Hematopoietic multipotent progenitor cell treated with erythropoietin and hydrocortisone succinate and interleukin-3 and kit ligand, for 6 days (in vitro differentiated cells): ENCODE measurements around the gene TM6SF1.
"Not testable (repeated sequence)": the region's sequence is repeated elsewhere in the genome, so short reads cannot be mapped to it uniquely, and the experiment has no call there.

ENCODE experiments used
- DNase-seq: peaks from one replicate; pipeline ENCODE4 v3.0.0-alpha.2; 2015

The TM6SF1 gene

GRCh38 chr15:83118968-83119367 is 11.5 kb downstream of the TM6SF1 start:
- no peak for DNase-seq

GRCh38 chr15:83119968-83120581 is 12.6 kb downstream of the TM6SF1 start:
- no peak for DNase-seq

GRCh38 chr15:83123529-83123928 is 16.1 kb downstream of the TM6SF1 start:
- DNase-seq = no peak

GRCh38 chr15:83127547-83128150 is 20.2 kb downstream of the TM6SF1 start:
- DNase-seq = no peak

- no peak for DNase-seq
These were observed 22.3 kb downstream of the TM6SF1 start for GRCh38 chr15:83129791-83130190.

- no peak for DNase-seq
These were observed 25.5 kb downstream of the TM6SF1 start for GRCh38 chr15:83132861-83133523.

GRCh38 chr15:83142151-83142550 is 34.7 kb downstream of the TM6SF1 start:
- not testable (repeated sequence) for DNase-seq

- no peak for DNase-seq
These were observed 37.3 kb downstream of the TM6SF1 start for GRCh38 chr15:83144771-83145170.

GRCh38 chr15:83153288-83153687 is 45.8 kb downstream of the TM6SF1 start:
- DNase-seq = no peak

- no peak for DNase-seq
These were observed 48.5 kb downstream of the TM6SF1 start for GRCh38 chr15:83155942-83156341.

- DNase-seq = no peak
These were observed 50.9 kb downstream of the TM6SF1 start for GRCh38 chr15:83158393-83158792.

GRCh38 chr15:83160741-83161140 is 53.3 kb downstream of the TM6SF1 start:
- DNase-seq = no peak

- DNase-seq = no peak
These were observed 55.6 kb downstream of the TM6SF1 start for GRCh38 chr15:83163032-83163431.

- DNase-seq = no peak
These were observed 56.8 kb downstream of the TM6SF1 start for GRCh38 chr15:83164111-83164770.

- peak; percentile 54 for DNase-seq
These were observed 57.4 kb downstream of the TM6SF1 start for GRCh38 chr15:83164771-83165404.

- no peak for DNase-seq
These were observed 58.8 kb downstream of the TM6SF1 start for GRCh38 chr15:83166218-83166617.

- DNase-seq = peak; percentile 17
These were observed 59.4 kb downstream of the TM6SF1 start for GRCh38 chr15:83166830-83167229.

GRCh38 chr15:83169576-83169975 is 62.1 kb downstream of the TM6SF1 start:
- DNase-seq = not testable (repeated sequence)

GRCh38 chr15:83170474-83171165 is 63.2 kb downstream of the TM6SF1 start:
- no peak for DNase-seq

- no peak for DNase-seq
These were observed 67.4 kb downstream of the TM6SF1 start for GRCh38 chr15:83174891-83175290.

GRCh38 chr15:83178390-83178789 is 70.9 kb downstream of the TM6SF1 start:
- no peak for DNase-seq

GRCh38 chr15:83178869-83179325 is 71.5 kb downstream of the TM6SF1 start:
- peak; percentile 75 for DNase-seq

- DNase-seq = no peak
These were observed 78.1 kb downstream of the TM6SF1 start for GRCh38 chr15:83185561-83185960.
